HCT116 (cell line): Measurements from ENCODE around the gene PHF13. TPM values are rescaled to one million over a fixed set of nuclear protein-coding genes. Genes with fewer than 3 reads are reported as not detected.

Experiments used
- ATAC-seq: fragments of 200-7000 bp; cut with Tn5 transposase; 2 replicates; pipeline ENCODE4 v1.9.1; 2020; ENCODE audit warnings: mild to moderate bottlenecking, moderate library complexity
- BruUV-seq: library from RNA; stranded (reverse); fragments of 400-500 nt; replicated peaks from 2 replicates; lab custom pipeline; 2021; lab: Mats Ljungman, UMichigan
- CTCF ChIA-PET: fragments of 300-600 bp; sonication (Branson Sonifier 250); formaldehyde crosslinking; loops from one replicate; lab custom pipeline; 2021; ENCODE audit warnings: antibody characterized with exemption; lab: Charles Lee
- POLR2A ChIA-PET: fragments of 300-600, 350-600 bp; sonication (Branson Sonifier 250); formaldehyde crosslinking; loops from one replicate; lab custom pipeline; 2021; ENCODE audit warnings: antibody characterized with exemption; lab: Charles Lee
- RAD21 ChIA-PET, 2 experiments: fragments of 300-600 bp; sonication (Branson Sonifier 250); formaldehyde crosslinking; loops; one replicate each; lab custom pipeline; 2023; ENCODE audit warnings: low total read pairs in 2 of 2; ENCODE audit not compliant: uncharacterized antibody in 2 of 2, unreplicated experiment in 2 of 2, low non-redundant PET in 1 of 2; lab: Charles Lee
- DNase-seq: peaks from one replicate; pipeline ENCODE4 v3.0.0-alpha.2; 2010; ENCODE audit warnings: low read depth, low spot score
- H2AFZ ChIP-seq: fragments of 200-600 bp; shearing (Covaris generic), sonication (generic); 2 replicates; pipeline ENCODE4 v1.6.1; 2017; ENCODE audit warnings: low read depth, mixed run types, mixed read lengths, antibody characterized with exemption, low read length; ENCODE audit not compliant: poor library complexity, severe bottlenecking
- H3K27ac ChIP-seq: 2 replicates; pipeline ENCODE4 v1.5.1; 2012; ENCODE audit warnings: low read depth, low read length
- H3K27me3 ChIP-seq: fragments of 200-600 bp; sonication (generic); 2 replicates; pipeline ENCODE4 v1.6.1; 2016; ENCODE audit warnings: mixed run types, low read length, mixed read lengths; ENCODE audit not compliant: insufficient read depth
- H3K36me3 ChIP-seq, 2 experiments: fragments of 200-500 bp in 1 of 2; fragments of 200-600 bp in 1 of 2; sonication (Bioruptor generic) in 1 of 2; sonication (generic) in 1 of 2; 2 replicates each; pipeline versions ENCODE4 v1.5.1 to v1.6.1; 2014 to 2016; ENCODE audit warnings: low read length in 2 of 2, inconsistent platforms in 1 of 2, mixed read lengths in 1 of 2, mixed run types in 1 of 2; ENCODE audit not compliant: insufficient read depth in 2 of 2, control insufficient read depth in 1 of 2
- H3K4me1 ChIP-seq, 2 experiments: fragments of 200-600 bp in 1 of 2; sonication (generic) in 1 of 2; 2 replicates each; pipeline versions ENCODE4 v1.5.1 to v1.6.1; 2012 to 2017; ENCODE audit warnings: low read length in 2 of 2, inconsistent platforms in 1 of 2, mild to moderate bottlenecking in 1 of 2, mixed read lengths in 1 of 2, mixed run types in 1 of 2, moderate library complexity in 1 of 2; ENCODE audit not compliant: insufficient read depth in 2 of 2, control insufficient read depth in 1 of 2
- H3K4me2 ChIP-seq: fragments of 200-600 bp; sonication (generic); 2 replicates; pipeline ENCODE4 v1.6.1; 2017; ENCODE audit warnings: mixed run types, low read length, mixed read lengths
- H3K4me3 ChIP-seq, 2 experiments: fragments of 200-600 bp in 1 of 2; sonication (generic) in 1 of 2; replicated peaks in 1 of 2; 2 replicates each; pipeline ENCODE4 v1.5.1; 2011 to 2016; ENCODE audit warnings: low read length in 2 of 2, control low read depth in 1 of 2, low read depth in 1 of 2, mild to moderate bottlenecking in 1 of 2, mixed read lengths in 1 of 2, mixed run types in 1 of 2
- H3K79me2 ChIP-seq: fragments of 200-600 bp; sonication (generic); 2 replicates; pipeline ENCODE4 v1.6.1; 2017; ENCODE audit warnings: mild to moderate bottlenecking, mixed run types, low read length, moderate library complexity, mixed read lengths; ENCODE audit not compliant: insufficient read depth
- H3K9ac ChIP-seq: fragments of 200-600 bp; sonication (generic); 2 replicates; pipeline ENCODE4 v1.6.1; 2016; ENCODE audit warnings: low read length, mixed read lengths
- H3K9me2 ChIP-seq: fragments of 200-600 bp; sonication (generic), shearing (Covaris generic); 2 replicates; pipeline ENCODE4 v1.6.1; 2017; ENCODE audit warnings: mixed run types, mild to moderate bottlenecking, moderate library complexity; ENCODE audit not compliant: insufficient read depth
- H3K9me3 ChIP-seq, 2 experiments: fragments of 200-500 bp in 1 of 2; fragments of 200-600 bp in 1 of 2; sonication (Bioruptor generic) in 1 of 2; sonication (generic) in 1 of 2; 2 replicates each; pipeline ENCODE4 v1.6.1; 2014 to 2017; ENCODE audit warnings: low read length in 2 of 2, mixed read lengths in 2 of 2, inconsistent platforms in 1 of 2, low read depth in 1 of 2, mild to moderate bottlenecking in 1 of 2, mixed run types in 1 of 2, moderate library complexity in 1 of 2; ENCODE audit not compliant: control insufficient read depth in 1 of 2, insufficient read depth in 1 of 2
- H4K20me1 ChIP-seq: fragments of 200-600 bp; sonication (generic), shearing (Covaris generic); 2 replicates; pipeline ENCODE4 v1.6.1; 2017; ENCODE audit warnings: mixed run types, mild to moderate bottlenecking, moderate library complexity; ENCODE audit not compliant: insufficient read depth
- CTCF ChIP-seq, 3 experiments: fragments of 200-600 bp in 1 of 3; sonication (generic) in 1 of 3; IDR thresholded peaks in 2 of 3; conservative IDR thresholded peaks in 1 of 3; 2 replicates each; pipeline ENCODE4 v1.5.1; 2012 to 2017; ENCODE audit warnings: low read depth in 2 of 3, low read length in 2 of 3, antibody characterized with exemption in 1 of 3, borderline replicate concordance in 1 of 3, control low read depth in 1 of 3, mild to moderate bottlenecking in 1 of 3, mixed read lengths in 1 of 3, mixed run types in 1 of 3, moderate library complexity in 1 of 3; ENCODE audit not compliant: insufficient read depth in 1 of 3
- FOSL1 ChIP-seq: IDR thresholded peaks from 2 replicates; pipeline ENCODE4 v1.6.1; 2012; ENCODE audit warnings: low read depth
- JUND ChIP-seq: IDR thresholded peaks from 2 replicates; pipeline ENCODE4 v1.6.1; 2012
- YY1 ChIP-seq: IDR thresholded peaks from 2 replicates; pipeline ENCODE4 v1.6.1; 2011; ENCODE audit warnings: low read length, low read depth, moderate library complexity, mild to moderate bottlenecking; ENCODE audit not compliant: insufficient replicate concordance; ENCODE audit errors: extremely low read depth
- intact Hi-C: fragments of 100-400 bp; cut with micrococcal nuclease; formaldehyde crosslinking; loops from 2 replicates; pipeline ENCODE4 v1.10.0; 2022
- total RNA-seq: library from RNA; stranded (reverse); gene quantifications from one replicate; pipeline ENCODE4 v1.2.1, GENCODE V29; 2021; ENCODE audit not compliant: unreplicated experiment

The PHF13 gene
- total RNA-seq, 1 experiment from 2014 or later: 25.8 TPM

- no peak for DNase-seq
- Histone ChIP-seq H3K9ac (peak overlapping the region; percentile 74), H2AFZ (no peak overlapping the region), H3K4me3 (peak overlapping the region; percentile 79 to 91), H4K20me1 (no peaks in the 10 kb centered on the region), H3K4me2 (peak overlapping the region; percentile 84), H3K4me1 (peaks cover 14 to 23% of the 10 kb centered on the region in 2 experiments), H3K27me3 (no peaks in the 10 kb centered on the region), H3K79me2 (peaks cover 30% of the 10 kb centered on the region), H3K9me3 (no peaks in the 10 kb centered on the region), H3K9me2 (no peaks in the 10 kb centered on the region), H3K36me3 (peaks cover 0 to 2% of the 10 kb centered on the region in 2 experiments; a peak in 1 of 4 replicates), H3K27ac (peak overlapping the region; percentile 48)
- POLR2A ChIA-PET: interaction anchor here (0.6 to 1.6 kb wide), 6 partner anchors 9 to 46 kb away, joined by 3 to 10 read pairs (median 3); partner anchors contain the start of gene KLHL21
- RAD21 ChIA-PET: interaction anchor here in 1 of 2 experiments (0.7 kb wide), 1 partner anchor 32 kb away, joined by 5 read pairs; no protein-coding TSS in a partner anchor
- TF ChIP-seq JUND (no peak), YY1 (peak; percentile 38), FOSL1 (no peak), CTCF (IDR thresholded peaks at IDR 0.05 in 2 of 3, conservative IDR thresholded peaks at IDR 0.05 in 1 of 3; ENCODE audit: borderline replicate concordance in 1 of 3, insufficient read depth in 1 of 3, low read depth in 2 of 3, low read length in 2 of 3) (no peak)
- CTCF ChIA-PET: interaction anchor here (1.4 to 1.7 kb wide), 2 partner anchors 10 to 26 kb away, joined by 3 to 4 read pairs; partner anchors contain the start of gene NOL9
- peak; percentile 59 for ATAC-seq
- no TSS peak for BruUV-seq
- intact Hi-C loops: no loop called here
Measured at GRCh38 chr1:6580119-6580592, 33.4 kb upstream of the PHF13 start.
